Renal cortex interstitium (tissue), 11 donors: ENCODE results near the gene MYZAP. TPM values are rescaled to one million over a fixed set of nuclear protein-coding genes. Genes with fewer than 3 reads are reported as not detected.
A peak's percentile ranks its signal among the peaks of the same experiment; 100 is the strongest.

Experiments
- DNase-seq, 11 donors: peaks; one replicate each; pipeline ENCODE4 v3.0.0-alpha.2; 2013; ENCODE audit warnings: low read depth in 9 of 11, low spot score in 4 of 11; ENCODE audit errors: extremely low read depth in 1 of 11
- polyA plus RNA-seq, 3 donors: library from polyadenylated mRNA; unstranded; fragments of 120-200 nt; gene quantifications; one replicate each; pipeline ENCODE4 v1.2.1, GENCODE V29; 2013; ENCODE audit not compliant: insufficient read length in 3 of 3

MYZAP gene
- polyA plus RNA-seq, 3 donors: 3.0 to 5.9 (median 5.7) TPM

- no peak for DNase-seq
Measured at GRCh38 chr15:57647071-57647790, 55.5 kb downstream of the MYZAP start.

GRCh38 chr15:57647791-57648130 lies 56.1 kb downstream of the MYZAP start:
- DNase-seq: peak in 1 of 11 donors; percentile 50

GRCh38 chr15:57649138-57649537 lies 57.4 kb downstream of the MYZAP start:
- DNase-seq: no peak

DNA sequence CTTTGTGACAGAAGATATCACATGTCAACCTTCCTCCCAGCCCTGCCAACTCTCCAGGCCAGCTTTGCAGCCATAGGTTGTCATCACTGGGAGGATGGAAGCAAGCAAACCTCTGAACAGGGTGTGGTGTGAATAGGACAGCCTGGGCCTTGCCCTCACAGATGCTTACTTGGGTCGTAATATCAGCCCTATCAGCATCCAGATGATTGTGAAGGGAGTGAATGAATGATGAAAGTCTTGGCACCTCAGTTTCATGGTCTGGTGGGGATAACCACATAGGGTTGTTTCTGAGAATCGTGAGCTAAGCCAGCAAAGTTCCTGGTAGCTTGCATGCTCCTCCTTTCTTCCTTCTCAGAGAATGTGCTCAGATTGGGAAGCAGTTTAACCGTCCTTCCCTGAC lies 59.7 kb downstream of the MYZAP start:
- no peak for DNase-seq

DNA sequence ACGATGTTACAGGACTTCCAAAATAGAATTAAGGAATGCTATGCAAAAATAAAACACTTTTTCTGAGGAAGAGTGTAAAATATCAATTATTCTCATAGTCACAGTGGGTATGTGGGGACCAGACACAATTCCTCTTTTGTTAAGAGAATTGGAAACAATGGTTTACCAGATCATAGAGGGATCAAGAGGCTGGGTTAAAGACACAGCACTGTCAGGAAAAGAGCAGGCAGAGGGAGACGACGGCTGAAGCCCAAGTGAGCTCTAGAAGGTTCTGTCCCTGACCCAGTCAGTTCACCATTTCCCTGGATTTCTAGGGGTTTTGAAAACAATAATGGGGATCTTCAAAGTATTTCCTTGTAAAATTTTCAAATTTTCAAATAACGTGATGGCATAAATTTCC lies 60.8 kb downstream of the MYZAP start:
- no peak for DNase-seq

GRCh38 chr15:57654153-57654852 lies 62.6 kb downstream of the MYZAP start:
- peak in 4 of 11 donors; percentile 31 to 70 (median 68) for DNase-seq

DNA sequence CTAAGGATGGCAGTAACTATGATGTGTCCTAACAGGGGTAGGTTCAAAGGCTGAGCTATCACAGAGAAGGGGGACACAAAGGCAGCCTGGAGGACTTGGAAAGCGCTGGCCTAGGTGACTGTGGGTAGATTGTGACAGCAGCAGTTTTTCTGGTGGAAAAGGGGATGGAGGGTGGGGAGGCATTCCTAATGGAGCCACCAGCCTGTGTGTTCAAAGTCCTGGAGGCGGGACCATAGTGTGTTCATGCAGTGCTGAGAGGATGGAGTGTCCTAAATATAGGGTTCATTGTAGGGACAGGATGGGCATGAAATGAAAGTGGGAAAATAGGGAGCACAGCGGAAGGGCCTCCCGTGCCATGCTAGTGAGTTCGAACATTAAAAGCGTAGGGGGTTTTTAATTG lies 63.3 kb downstream of the MYZAP start:
- DNase-seq: no peak

DNA sequence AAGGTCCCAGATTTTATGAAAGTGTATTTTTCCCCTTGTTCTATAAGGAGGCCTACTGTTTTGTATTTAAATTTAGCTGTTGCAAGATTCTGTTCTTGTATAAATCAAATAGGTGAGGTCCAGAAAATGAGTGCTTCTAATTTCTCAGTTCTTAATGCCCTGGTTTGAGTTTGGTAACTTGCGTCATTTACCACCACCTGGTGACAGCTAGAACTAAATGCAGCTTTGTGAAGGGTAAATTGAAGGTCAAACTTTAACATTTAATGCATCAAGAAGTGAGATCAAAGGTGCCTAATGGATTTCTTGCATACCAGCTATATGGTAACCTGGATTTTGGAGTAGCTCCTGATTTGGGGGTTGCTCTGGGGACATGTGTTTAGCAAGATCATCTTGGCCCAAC lies 64.1 kb downstream of the MYZAP start:
- DNase-seq: no peak

- no peak for DNase-seq
Measured at GRCh38 chr15:57656434-57656833, 64.7 kb downstream of the MYZAP start.

- no peak for DNase-seq
Measured at GRCh38 chr15:57657619-57658018, 65.9 kb downstream of the MYZAP start.

- no peak for DNase-seq
Measured at GRCh38 chr15:57662091-57662744, 70.5 kb downstream of the MYZAP start.

DNA sequence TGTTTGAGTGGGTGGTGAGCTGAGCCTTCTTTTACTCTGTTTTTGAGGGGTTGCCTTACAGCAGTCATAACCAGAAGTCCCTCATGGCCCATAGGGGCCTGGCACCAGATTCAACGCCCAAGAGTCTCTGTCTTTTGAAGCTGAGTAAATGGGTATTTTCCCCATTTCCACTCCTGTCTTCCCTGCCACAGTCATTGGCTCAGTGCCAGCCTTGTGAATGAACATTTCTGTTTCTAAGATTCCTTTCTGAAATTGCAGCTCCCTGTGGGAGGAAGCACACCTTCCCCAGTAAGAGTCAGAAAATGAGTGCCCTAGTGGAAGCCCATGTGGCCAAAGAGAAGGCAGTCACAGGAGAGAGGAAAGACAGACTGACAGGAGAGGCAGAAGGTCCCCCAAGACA lies 71.1 kb downstream of the MYZAP start:
- no peak for DNase-seq

DNA sequence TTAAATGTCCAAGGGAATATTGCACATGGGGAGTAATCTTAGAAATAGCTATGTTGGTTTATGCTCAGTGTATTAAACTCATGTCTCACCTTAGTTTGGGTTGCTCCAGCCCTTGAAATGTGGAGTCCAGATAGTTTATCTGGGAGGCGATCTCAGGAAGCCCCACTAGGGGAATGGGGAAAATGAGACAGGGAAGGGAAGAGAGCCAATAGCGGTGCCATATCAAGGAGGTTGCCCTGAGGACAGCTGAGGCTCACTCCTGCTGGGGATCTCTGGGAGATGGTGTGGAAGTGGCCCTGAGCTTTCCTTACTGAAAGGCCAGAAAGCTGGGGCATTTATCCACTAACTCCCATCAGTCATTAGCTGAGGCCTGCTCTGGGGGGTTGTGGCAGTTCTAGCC lies 71.6 kb downstream of the MYZAP start:
- no peak for DNase-seq

GRCh38 chr15:57665194-57665593 lies 73.5 kb downstream of the MYZAP start:
- DNase-seq: no peak

DNA sequence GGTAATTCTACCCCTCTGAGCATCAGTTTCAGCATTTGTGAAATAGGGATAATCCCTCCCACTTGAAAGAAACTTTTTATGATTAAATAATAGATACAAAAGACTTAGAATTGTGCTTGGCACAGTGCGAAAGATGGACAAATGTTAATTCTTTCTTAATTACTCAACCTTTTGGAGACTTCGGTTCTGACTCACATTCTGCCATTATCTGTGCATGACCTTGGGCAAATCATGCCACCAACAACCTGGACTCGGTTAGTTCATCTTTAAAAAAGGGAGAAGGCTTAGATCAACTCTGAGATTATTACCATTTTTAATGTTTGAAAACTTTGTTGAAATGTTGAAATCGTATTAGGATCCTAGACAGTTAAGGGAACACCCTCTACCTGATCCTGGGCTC lies 74.2 kb downstream of the MYZAP start:
- DNase-seq: no peak

GRCh38 chr15:57667171-57667849 lies 75.6 kb downstream of the MYZAP start:
- DNase-seq: peak in 6 of 11 donors; percentile 55 to 83 (median 72)

DNA sequence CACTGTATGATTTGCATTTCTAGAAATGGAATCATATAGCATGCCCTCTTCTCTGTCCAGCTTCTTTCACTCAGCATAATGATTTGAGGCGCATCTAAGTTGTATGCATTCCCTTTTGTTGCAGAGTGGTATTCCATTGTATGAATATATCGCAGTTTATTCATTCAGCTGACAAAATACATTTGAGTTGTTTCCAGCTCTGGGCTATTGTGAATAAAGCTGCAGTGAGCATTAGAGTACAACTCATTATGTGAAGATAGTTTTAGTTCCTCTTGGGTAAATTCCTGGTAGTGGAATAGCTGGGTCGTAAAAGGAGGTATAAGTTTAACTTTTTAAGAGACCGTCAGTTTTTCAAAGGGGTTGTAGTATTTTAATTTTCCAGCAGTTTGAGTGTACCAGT lies 76.3 kb downstream of the MYZAP start:
- no peak for DNase-seq

DNA sequence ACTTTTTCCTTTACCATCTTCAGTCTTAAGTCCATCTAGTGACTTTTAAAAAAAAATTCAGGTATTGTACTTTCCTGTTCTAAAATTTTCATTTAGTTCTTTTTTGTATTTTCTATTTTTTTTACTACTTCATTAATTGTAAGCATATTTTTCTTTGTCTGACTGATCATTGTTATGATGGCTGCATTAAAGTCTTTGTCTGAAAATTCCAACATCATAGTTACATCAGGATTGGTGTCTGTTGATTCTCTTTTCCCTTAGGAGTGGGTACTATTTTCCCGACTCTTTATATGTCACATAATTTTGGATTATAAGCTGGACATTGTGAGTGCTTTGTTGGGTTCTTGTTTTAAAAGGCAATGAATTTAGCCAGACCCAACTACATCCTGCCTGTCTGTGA lies 79.9 kb downstream of the MYZAP start:
- no peak for DNase-seq

- DNase-seq: no peak
Measured at GRCh38 chr15:57675481-57676181, 83.9 kb downstream of the MYZAP start.
